ENCODE results near the gene CUL2. TPM values are rescaled to one million over a fixed set of nuclear protein-coding genes. Genes with fewer than 3 reads are reported as not detected.
"Not testable (repeated sequence)": the region's sequence is repeated elsewhere in the genome, so short reads cannot be mapped to it uniquely, and the experiment has no call there.

Gene CUL2
- total and polyA plus RNA-seq, 7 donors, result 12.0 to 37.1 (median 22.5) TPM

- DNase-seq, result no peak
- H3K4me3 ChIP-seq, result no peak overlapping the region
- H3K36me3 ChIP-seq, result no peaks in the 10 kb centered on the region
- H3K27me3 ChIP-seq, result no peaks in the 10 kb centered on the region
- H3K27ac ChIP-seq, result no peak overlapping the region
- intact Hi-C loops (cut with DNase I), result no loop called here
- peaks cover 0 to 12% (median 7%) of the 10 kb centered on the region in 4 donors for H3K4me1 ChIP-seq
- TF ChIP-seq CTCF (IDR thresholded peaks at IDR 0.05) (no peak), POLR2AphosphoS5 (IDR thresholded peaks at IDR 0.05) (no peak), POLR2A (IDR thresholded peaks at IDR 0.05) (no peak), EP300 (IDR thresholded peaks at IDR 0.05) (no peak)
- H3K9me3 ChIP-seq, result no peaks in the 10 kb centered on the region
- WGBS, 2 donors, result 95 to 96% methylated on average over 3 of the region's 3 CpGs
Observed at GRCh38 chr10:34998940-34999339, 91.2 kb downstream of the CUL2 start.

- intact Hi-C loops (cut with DNase I), result no loop called here
- H3K4me3 ChIP-seq, result no peak overlapping the region
- H3K27ac ChIP-seq, result no peak overlapping the region
- H3K4me1 ChIP-seq, result peaks cover 0 to 17% (median 9%) of the 10 kb centered on the region in 4 donors
- WGBS, 2 donors, result 69 to 72% methylated on average over 6 of the region's 6 CpGs
- no peaks in the 10 kb centered on the region for H3K27me3 ChIP-seq
- no peak for TF ChIP-seq POLR2AphosphoS5 (IDR thresholded peaks at IDR 0.05)
- no peaks in the 10 kb centered on the region for H3K36me3 ChIP-seq
- H3K9me3 ChIP-seq, result no peaks in the 10 kb centered on the region
- DNase-seq, result no peak
Observed at GRCh38 chr10:34996843-34997242, 93.3 kb downstream of the CUL2 start.

- no peak for DNase-seq
- Histone ChIP-seq H3K27ac (no peak overlapping the region), H3K4me1 (peaks cover 0 to 17% (median 9%) of the 10 kb centered on the region in 4 donors), H3K9me3 (no peaks in the 10 kb centered on the region), H3K4me3 (no peak overlapping the region), H3K36me3 (no peaks in the 10 kb centered on the region), H3K27me3 (no peaks in the 10 kb centered on the region)
- WGBS, 2 donors, result 78 to 87% methylated on average over 2 of the region's 2 CpGs
- intact Hi-C loops (cut with DNase I), result no loop called here
- no peak for TF ChIP-seq EP300 (IDR thresholded peaks at IDR 0.05)
- no peak for TF ChIP-seq POLR2AphosphoS5 (IDR thresholded peaks at IDR 0.05)
- no peak for TF ChIP-seq POLR2A (IDR thresholded peaks at IDR 0.05)
- TF ChIP-seq CTCF (IDR thresholded peaks at IDR 0.05), result no peak
Observed at GRCh38 chr10:34995925-34996324, 94.2 kb downstream of the CUL2 start.

DNA sequence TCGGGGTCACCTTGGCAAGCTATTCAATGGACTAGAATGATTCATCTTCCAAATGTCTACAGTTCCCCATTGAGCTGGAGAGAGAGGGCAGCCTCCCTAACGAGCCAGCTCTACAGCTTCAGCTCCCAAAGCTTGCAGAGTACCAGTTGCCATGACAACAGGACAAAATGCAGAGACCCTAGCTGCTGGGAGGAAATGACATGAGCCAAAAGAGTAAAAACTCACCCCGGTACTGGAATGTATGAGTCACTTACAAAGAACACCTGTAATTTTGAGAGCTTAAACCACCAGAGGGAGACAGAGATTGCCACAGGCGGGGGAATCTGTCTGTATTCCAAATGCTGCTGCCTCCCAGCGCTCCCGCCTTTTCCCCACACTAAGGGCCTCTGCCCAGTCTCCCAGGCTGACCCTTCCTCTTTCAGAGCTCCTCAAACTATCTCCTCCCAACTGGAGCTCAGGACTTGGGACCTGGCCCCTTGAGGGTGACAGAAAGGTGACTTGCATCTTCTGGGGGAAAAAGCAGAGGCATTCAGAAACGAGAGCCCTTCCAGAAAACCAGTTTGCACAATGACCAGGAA, 95.5 kb downstream of the CUL2 start:
- no peak overlapping the region for H3K4me3 ChIP-seq
- H3K4me1 ChIP-seq, result peaks cover 0 to 17% (median 9%) of the 10 kb centered on the region in 4 donors
- WGBS, 2 donors, result 9 to 23% methylated on average over 7 of the region's 7 CpGs
- TF ChIP-seq POLR2AphosphoS5 (IDR thresholded peaks at IDR 0.05) (no peak), EP300 (IDR thresholded peaks at IDR 0.05) (no peak), CTCF (IDR thresholded peaks at IDR 0.05) (peak in 3 of 4 experiments; percentile 38 to 47 (median 43))
- no peak for DNase-seq
- H3K27ac ChIP-seq, result no peak overlapping the region
- H3K9me3 ChIP-seq, result no peaks in the 10 kb centered on the region
- no peaks in the 10 kb centered on the region for H3K27me3 ChIP-seq
- intact Hi-C loops (cut with DNase I), result no loop called here
- H3K36me3 ChIP-seq, result no peaks in the 10 kb centered on the region

GRCh38 chr10:34993782-34994181, 96.4 kb downstream of the CUL2 start:
- Histone ChIP-seq H3K27me3 (no peaks in the 10 kb centered on the region), H3K4me1 (peaks cover 0 to 17% (median 9%) of the 10 kb centered on the region in 4 donors), H3K27ac (no peak overlapping the region), H3K4me3 (no peak overlapping the region), H3K9me3 (no peaks in the 10 kb centered on the region), H3K36me3 (no peaks in the 10 kb centered on the region)
- no peak for DNase-seq
- 96 to 98% methylated on average over 1 of the region's 1 CpG for WGBS, 2 donors
- TF ChIP-seq EP300 (IDR thresholded peaks at IDR 0.05) (no peak), POLR2AphosphoS5 (IDR thresholded peaks at IDR 0.05) (peak in 2 of 4 donors; percentile 36 to 70), CTCF (IDR thresholded peaks at IDR 0.05) (no peak)
- intact Hi-C loops (cut with DNase I), result no loop called here

- H3K36me3 ChIP-seq; H3K27ac ChIP-seq; H3K4me3 ChIP-seq; H3K9me3 ChIP-seq; H3K27me3 ChIP-seq; DNase-seq; intact Hi-C loops (cut with DNase I): not testable (repeated sequence)
- 94 to 95% methylated on average over 1 of the region's 1 CpG for WGBS, 2 donors
- peaks cover 0 to 17% (median 9%) of the 10 kb centered on the region in 4 donors for H3K4me1 ChIP-seq
Observed at GRCh38 chr10:34991117-34991516, 99.0 kb downstream of the CUL2 start.
